SJCRH30 (cell line): ENCODE measurements around the gene HARS1. TPM values are rescaled to one million over a fixed set of nuclear protein-coding genes. Genes with fewer than 3 reads are reported as not detected.
"Not testable (repeated sequence)": the region's sequence is repeated elsewhere in the genome, so short reads cannot be mapped to it uniquely, and the experiment has no call there.

Source experiments
- DNase-seq, 2 experiments: peaks; one replicate each; pipeline ENCODE4 v3.0.0-alpha.2; 2015 to 2020
- H3K27ac ChIP-seq: fragments of 250-450 bp; sonication (Bioruptor Pico); 2 replicates; pipeline ENCODE4 v1.5.1; 2020; ENCODE audit warnings: mild to moderate bottlenecking, moderate library complexity
- H3K27me3 ChIP-seq: fragments of 250-450 bp; sonication (Bioruptor Pico); 2 replicates; pipeline ENCODE4 v1.5.1; 2020; ENCODE audit warnings: mild to moderate bottlenecking, moderate library complexity
- H3K36me3 ChIP-seq: fragments of 250-450 bp; sonication (Bioruptor Pico); 2 replicates; pipeline ENCODE4 v1.5.1; 2020; ENCODE audit warnings: mild to moderate bottlenecking, moderate library complexity
- H3K4me1 ChIP-seq: fragments of 250-450 bp; sonication (Bioruptor Pico); 2 replicates; pipeline ENCODE4 v1.5.1; 2020; ENCODE audit warnings: mild to moderate bottlenecking, moderate library complexity
- H3K4me3 ChIP-seq: fragments of 250-450 bp; sonication (Bioruptor Pico); 2 replicates; pipeline ENCODE4 v1.5.1; 2020; ENCODE audit warnings: mild to moderate bottlenecking, moderate library complexity
- H3K9me3 ChIP-seq: fragments of 250-450 bp; sonication (Bioruptor Pico); replicated peaks from 2 replicates; pipeline ENCODE4 v1.5.1; 2020; ENCODE audit warnings: mild to moderate bottlenecking, moderate library complexity
- total RNA-seq: library from RNA; depleted of rRNA; stranded (reverse); fragments of >200 nt; shearing (Covaris generic); gene quantifications from 2 replicates; pipeline ENCODE4 v1.2.3, GENCODE V29; 2014; rRNA removed

Gene HARS1
- 75.2 and 82.0 TPM in 2 replicates for total RNA-seq

GRCh38 chr5:140690941-140691924, at the start of gene HARS1, which contains the start of gene HARS2:
HARS1 (minus strand) TSS chr5:140691370; CDS start chr5:140691304, 66 bp downstream.
HARS2 (plus strand) TSS chr5:140691455; CDS start chr5:140691649, 194 bp downstream.
- Histone ChIP-seq H3K4me3 (peak within 1 kb of the TSS; percentile 67), H3K9me3 (no peaks in the 10 kb centered on the region), H3K27me3 (no peaks in the 10 kb centered on the region), H3K36me3 (peaks cover 14% of the 10 kb centered on the region), H3K4me1 (no peaks in the 10 kb centered on the region; the same call in 1 of the 2 replicates), H3K27ac (peak within 1 kb of the TSS; percentile 48)
- peak; percentile 95 for DNase-seq

GRCh38 chr5:140737486-140737885, 46.3 kb upstream of the HARS1 start:
- Histone ChIP-seq H3K4me3 (no peak overlapping the region), H3K27ac (no peak overlapping the region), H3K4me1 (no peaks in the 10 kb centered on the region), H3K36me3 (no peaks in the 10 kb centered on the region), H3K9me3 (no peaks in the 10 kb centered on the region), H3K27me3 (no peaks in the 10 kb centered on the region)
- DNase-seq, result no peak

DNA sequence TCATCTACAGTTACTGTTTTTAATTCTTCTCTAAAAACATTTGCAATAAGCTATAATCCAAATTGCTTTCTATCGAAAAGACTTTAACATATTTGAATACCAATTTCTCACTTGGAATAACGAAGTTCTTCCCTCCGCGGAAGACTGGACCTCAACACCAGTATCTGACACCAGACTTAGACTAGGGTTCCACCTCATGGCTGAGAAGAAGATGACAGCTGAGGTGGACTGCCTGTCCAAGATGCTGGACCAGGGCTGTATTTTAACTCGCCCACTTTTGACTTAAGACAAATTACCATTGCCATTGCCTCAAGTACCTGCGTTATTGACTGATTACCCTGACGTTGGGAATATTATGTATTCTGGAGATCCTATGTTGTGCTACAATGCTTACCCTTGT, 43.2 kb upstream of the HARS1 start:
- H3K27ac ChIP-seq, result no peak overlapping the region
- H3K9me3 ChIP-seq, result no peaks in the 10 kb centered on the region
- no peaks in the 10 kb centered on the region for H3K36me3 ChIP-seq
- H3K27me3 ChIP-seq, result no peaks in the 10 kb centered on the region
- H3K4me3 ChIP-seq, result no peak overlapping the region
- H3K4me1 ChIP-seq, result no peaks in the 10 kb centered on the region
- no peak for DNase-seq

- DNase-seq, result no peak
- no peak overlapping the region for H3K27ac ChIP-seq
- no peaks in the 10 kb centered on the region for H3K27me3 ChIP-seq
- H3K9me3 ChIP-seq, result no peaks in the 10 kb centered on the region
- H3K4me3 ChIP-seq, result no peak overlapping the region
- no peaks in the 10 kb centered on the region for H3K36me3 ChIP-seq
- no peaks in the 10 kb centered on the region for H3K4me1 ChIP-seq
Observed at GRCh38 chr5:140733098-140733497, 41.9 kb upstream of the HARS1 start.

GRCh38 chr5:140725799-140726471, 34.8 kb upstream of the HARS1 start:
- H3K9me3 ChIP-seq, result no peaks in the 10 kb centered on the region
- no peaks in the 10 kb centered on the region for H3K4me1 ChIP-seq
- DNase-seq, result peak; percentile 52 to 54
- no peak overlapping the region for H3K27ac ChIP-seq
- peak overlapping the region; percentile 34 for H3K4me3 ChIP-seq
- no peaks in the 10 kb centered on the region for H3K27me3 ChIP-seq
- no peaks in the 10 kb centered on the region for H3K36me3 ChIP-seq

DNA sequence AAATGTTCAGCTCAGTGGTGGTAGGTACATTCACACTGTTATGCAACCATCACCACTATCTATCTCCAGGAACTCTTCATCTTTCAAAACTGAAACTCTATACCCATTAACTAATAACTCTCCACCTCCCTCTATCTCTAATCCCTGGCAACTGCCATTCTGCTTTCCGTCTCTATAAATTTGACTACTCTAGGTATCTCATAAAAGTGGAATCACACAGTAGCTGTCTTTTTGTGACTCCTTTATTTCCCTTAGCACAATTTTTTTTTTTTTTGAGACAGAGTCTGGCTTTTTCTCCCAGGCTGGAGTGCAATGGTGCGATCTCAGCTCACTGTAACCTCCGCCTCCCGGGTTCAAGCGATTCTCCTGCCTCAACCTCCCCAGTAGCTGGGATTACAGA, 30.2 kb upstream of the HARS1 start:
- not testable (repeated sequence) for DNase-seq, H3K9me3 ChIP-seq, H3K27me3 ChIP-seq, H3K27ac ChIP-seq, H3K4me1 ChIP-seq, H3K36me3 ChIP-seq, H3K4me3 ChIP-seq

DNA sequence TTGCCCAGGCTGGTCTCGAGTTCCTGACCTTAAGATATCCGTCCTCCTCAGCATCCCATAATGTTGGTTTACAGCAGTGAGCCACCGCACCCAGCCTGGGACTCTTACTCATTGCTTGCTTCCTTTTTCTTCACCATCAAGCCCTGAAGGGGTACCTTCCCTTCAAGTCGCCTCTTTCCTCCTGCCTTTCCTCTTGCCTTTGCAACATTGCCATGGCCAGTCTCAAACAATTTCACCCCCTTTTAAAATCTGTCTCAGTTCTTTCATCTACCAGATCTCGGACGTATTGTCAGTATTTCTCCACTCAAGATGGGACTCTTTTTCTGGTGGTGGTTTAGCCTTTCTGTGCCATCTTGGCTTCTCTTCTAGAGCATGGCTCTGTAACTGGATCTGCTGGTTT, 29.6 kb upstream of the HARS1 start:
- not testable (repeated sequence) for H3K27ac ChIP-seq, H3K36me3 ChIP-seq, H3K27me3 ChIP-seq, H3K9me3 ChIP-seq, H3K4me1 ChIP-seq, H3K4me3 ChIP-seq, DNase-seq

DNA sequence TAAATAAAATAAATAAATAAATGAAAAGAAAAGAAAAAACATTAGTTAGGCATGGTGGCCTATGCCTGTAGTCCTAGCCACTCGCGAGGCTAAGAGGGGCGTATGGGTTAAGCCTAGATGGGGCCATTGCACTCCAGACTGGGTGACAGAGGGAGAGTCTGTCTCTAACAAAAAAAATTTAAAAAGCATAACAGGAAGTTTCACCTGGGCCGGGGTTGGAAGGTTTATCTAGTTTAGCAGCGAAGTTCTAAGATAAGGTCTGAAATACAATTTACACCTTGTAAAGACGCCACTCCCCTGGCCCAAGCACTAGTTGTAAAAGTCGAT, 27.1 kb upstream of the HARS1 start:
- no peak for DNase-seq
- H3K27ac ChIP-seq, result peak overlapping the region; percentile 39
- H3K4me1 ChIP-seq, result no peaks in the 10 kb centered on the region
- H3K27me3 ChIP-seq, result no peaks in the 10 kb centered on the region
- no peaks in the 10 kb centered on the region for H3K36me3 ChIP-seq
- H3K4me3 ChIP-seq, result peak overlapping the region; percentile 58
- H3K9me3 ChIP-seq, result no peaks in the 10 kb centered on the region

GRCh38 chr5:140716238-140716637, 25.1 kb upstream of the HARS1 start:
- not testable (repeated sequence) for H3K4me3 ChIP-seq, H3K36me3 ChIP-seq, H3K4me1 ChIP-seq, H3K27me3 ChIP-seq, H3K27ac ChIP-seq, H3K9me3 ChIP-seq, DNase-seq

DNA sequence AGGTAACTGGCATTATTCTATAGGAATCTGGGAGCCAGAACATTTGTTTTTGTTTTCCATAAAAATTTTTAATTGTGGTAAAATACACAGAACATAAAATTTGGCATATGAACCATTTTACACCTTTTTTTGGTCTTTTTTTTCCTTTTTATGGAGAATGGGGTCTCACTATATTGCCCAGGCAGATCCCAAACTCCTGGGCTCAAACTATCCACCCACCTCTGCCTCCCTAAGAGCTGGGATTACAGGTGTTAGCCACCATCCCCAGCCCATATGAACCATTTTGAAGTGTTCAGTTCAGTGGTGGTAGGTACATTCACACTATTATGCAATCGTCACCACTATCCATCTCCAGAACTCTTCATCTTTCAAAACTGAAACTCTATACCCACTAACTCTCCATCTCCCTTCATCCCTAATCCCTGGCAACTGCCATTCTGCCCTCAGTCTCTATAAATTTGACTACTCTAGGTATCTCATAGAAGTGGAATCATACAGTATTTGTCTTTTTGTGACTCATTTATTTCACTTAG, 22.5 kb upstream of the HARS1 start:
- H3K4me3 ChIP-seq, result no peak overlapping the region
- H3K27me3 ChIP-seq, result no peaks in the 10 kb centered on the region
- no peaks in the 10 kb centered on the region for H3K36me3 ChIP-seq
- H3K9me3 ChIP-seq, result no peaks in the 10 kb centered on the region
- no peak overlapping the region for H3K27ac ChIP-seq
- no peaks in the 10 kb centered on the region; the same call in 1 of the 2 replicates for H3K4me1 ChIP-seq
- DNase-seq, result no peak

DNA sequence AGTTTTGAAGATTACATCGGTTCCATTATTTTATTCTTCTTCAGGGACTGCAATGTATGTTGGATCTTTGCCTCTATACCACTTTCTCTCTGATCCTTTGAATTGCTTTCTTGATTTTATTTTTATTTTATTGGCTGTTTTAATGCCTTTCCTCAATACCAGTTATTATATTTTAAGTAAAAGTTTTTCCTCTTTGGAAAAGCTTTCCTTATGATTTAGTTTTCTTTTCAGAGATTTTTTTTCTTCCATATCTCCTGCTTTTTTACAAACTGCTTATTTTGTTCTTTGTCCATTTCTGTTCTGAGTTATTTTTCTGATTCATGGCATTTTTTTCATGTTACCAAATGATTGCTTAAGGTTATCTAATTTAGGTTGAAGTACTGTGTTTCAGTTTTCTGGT, 20.6 kb upstream of the HARS1 start:
- DNase-seq, result no peak
- Histone ChIP-seq H3K36me3 (peaks cover 7% of the 10 kb centered on the region; the same call in 1 of the 2 replicates), H3K9me3 (no peaks in the 10 kb centered on the region), H3K4me3 (peak overlapping the region; percentile 78), H3K27me3 (no peaks in the 10 kb centered on the region), H3K4me1 (no peaks in the 10 kb centered on the region; the same call in 1 of the 2 replicates), H3K27ac (no peak overlapping the region)

DNA sequence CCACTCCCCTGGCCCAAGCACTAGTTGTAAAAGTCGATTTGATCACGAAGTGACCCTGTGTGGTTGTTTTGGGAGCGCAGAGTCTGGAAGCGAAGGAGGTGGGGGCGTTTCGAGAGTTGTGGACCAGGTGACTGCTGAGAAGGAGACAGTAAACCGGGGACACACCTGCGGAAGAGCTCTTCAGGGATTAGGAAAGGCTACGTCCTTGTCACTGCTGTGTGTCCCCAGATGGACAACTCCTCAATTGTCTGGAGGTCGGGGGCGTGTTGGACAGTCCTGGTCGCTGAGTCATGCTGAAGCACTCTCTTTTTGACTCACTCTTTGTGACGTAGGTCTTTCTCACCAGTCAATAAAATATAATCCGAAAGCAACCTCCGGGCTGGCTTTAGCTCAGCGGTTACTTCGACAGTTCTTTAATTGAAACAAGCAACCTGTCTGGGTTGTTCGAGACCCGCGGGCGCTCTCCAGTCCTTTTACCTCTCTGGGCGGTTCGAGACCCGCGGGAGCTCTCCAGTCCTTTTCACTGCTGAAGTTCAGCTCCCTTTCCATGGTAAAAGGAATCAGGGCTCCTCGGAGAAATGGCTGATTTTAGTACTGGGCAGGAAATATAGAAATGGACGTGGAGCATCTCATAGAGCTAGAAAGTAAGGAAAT, 19.9 kb upstream of the HARS1 start:
- peak; percentile 94 to 96 for DNase-seq
- Histone ChIP-seq H3K27ac (peak overlapping the region; percentile 61), H3K4me1 (no peaks in the 10 kb centered on the region; the same call in 1 of the 2 replicates), H3K9me3 (no peaks in the 10 kb centered on the region), H3K4me3 (peak overlapping the region; percentile 78), H3K27me3 (no peaks in the 10 kb centered on the region), H3K36me3 (peaks cover 7% of the 10 kb centered on the region; the same call in 1 of the 2 replicates)

GRCh38 chr5:140708787-140709186, 17.6 kb upstream of the HARS1 start:
- H3K4me1 ChIP-seq, DNase-seq, H3K9me3 ChIP-seq, H3K27me3 ChIP-seq, H3K27ac ChIP-seq, H3K4me3 ChIP-seq: not testable (repeated sequence)
- H3K36me3 ChIP-seq, result peaks cover 24% of the 10 kb centered on the region

GRCh38 chr5:140707812-140708211, 16.6 kb upstream of the HARS1 start:
- Histone ChIP-seq H3K27me3 (no peaks in the 10 kb centered on the region), H3K27ac (no peak overlapping the region), H3K9me3 (no peaks in the 10 kb centered on the region)

More at GRCh38 chr5:140707812-140708211, 16.6 kb upstream of the HARS1 start:
- Histone ChIP-seq H3K36me3 (peaks cover 30% of the 10 kb centered on the region), H3K4me3 (no peak overlapping the region), H3K4me1 (no peaks in the 10 kb centered on the region; the same call in 1 of the 2 replicates)
- DNase-seq, result no peak
